Myocyte (in vitro differentiated cells): ENCODE results near the gene HSPB9. TPM values are rescaled to one million over a fixed set of nuclear protein-coding genes. Genes with fewer than 3 reads are reported as not detected.
"Not testable (repeated sequence)": the region's sequence is repeated elsewhere in the genome, so short reads cannot be mapped to it uniquely, and the experiment has no call there.

Experiments used
- DNase-seq: peaks from one replicate; pipeline ENCODE4 v3.0.0-alpha.2; 2012; ENCODE audit warnings: low read depth
- total RNA-seq: library from RNA; depleted of rRNA; stranded (reverse); fragments of >200 nt; gene quantifications from 2 replicates; pipeline ENCODE4 v1.2.3, GENCODE V29; 2014

Gene HSPB9
- total RNA-seq, 1 donor from 2014 or later = not detected

DNA sequence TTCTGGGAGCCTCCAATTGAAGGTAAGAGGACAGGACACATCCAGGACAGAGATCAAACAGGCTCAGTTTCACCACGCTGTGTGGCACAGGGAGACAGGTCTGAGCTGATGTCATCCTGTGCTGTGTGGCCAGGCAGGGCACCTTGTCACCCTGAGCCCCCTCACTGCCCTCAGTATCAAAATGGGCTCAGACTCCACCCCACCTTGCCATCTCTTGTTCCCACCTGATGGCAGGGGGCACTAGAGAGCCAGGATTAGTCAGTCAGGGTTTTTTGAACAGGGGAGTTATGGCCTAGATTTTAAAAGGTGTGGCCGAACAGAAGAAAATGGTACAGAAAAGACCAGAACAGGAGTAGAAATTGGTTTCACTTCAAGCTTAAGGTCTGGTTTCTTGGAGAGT is 4.1 kb upstream of the HSPB9 start:
- DNase-seq = peak; percentile 34

DNA sequence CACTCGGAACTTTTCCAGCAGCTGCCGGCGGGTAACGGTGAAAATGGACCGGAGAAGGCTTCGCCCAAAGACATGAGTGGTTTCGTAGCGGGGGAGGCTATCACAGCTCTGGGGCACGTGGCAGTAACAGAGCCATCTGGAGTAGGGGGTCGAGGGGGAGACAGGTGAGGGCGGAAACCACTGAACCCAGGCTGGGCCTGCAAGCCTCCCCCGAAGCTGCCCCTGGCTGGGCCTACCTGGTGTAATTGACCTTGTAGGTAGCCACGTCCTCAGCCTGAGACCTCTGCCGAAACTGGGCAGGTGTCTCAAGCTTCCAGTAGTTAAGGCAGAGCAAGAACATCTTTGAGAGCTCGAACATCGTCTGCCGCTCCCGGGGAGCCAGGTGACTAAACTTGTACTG is 3.3 kb upstream of the HSPB9 start:
- DNase-seq = no peak

DNA sequence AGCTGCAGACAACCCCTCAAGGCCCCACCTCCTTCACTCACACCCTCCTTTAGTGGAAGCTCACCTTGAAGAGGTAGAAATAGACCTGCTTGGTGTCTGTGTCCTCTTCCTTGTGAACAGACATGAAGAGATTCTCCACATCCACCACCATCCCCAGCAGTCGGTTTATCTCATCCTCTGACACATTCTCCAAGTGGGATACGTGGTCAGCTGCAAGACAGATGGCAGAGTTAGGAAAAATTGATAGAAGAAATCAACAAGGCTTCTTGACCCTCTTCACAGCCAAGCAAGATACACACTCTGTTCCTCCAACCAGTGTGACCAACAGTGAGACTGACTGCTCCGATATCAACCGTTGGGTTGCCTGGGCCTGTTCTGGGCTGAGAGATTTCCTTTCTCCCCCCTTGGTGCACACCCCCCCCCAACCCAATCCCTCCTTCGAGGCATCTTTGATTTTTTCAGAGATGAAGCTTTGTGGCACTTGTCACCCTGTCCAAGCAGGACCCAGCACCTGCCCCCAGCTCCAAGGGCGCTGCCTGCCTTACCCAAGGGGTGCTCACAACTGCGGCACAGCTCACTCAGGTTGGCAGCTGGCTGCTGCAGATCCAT is 2.3 kb upstream of the HSPB9 start:
- DNase-seq = peak; percentile 58

DNA sequence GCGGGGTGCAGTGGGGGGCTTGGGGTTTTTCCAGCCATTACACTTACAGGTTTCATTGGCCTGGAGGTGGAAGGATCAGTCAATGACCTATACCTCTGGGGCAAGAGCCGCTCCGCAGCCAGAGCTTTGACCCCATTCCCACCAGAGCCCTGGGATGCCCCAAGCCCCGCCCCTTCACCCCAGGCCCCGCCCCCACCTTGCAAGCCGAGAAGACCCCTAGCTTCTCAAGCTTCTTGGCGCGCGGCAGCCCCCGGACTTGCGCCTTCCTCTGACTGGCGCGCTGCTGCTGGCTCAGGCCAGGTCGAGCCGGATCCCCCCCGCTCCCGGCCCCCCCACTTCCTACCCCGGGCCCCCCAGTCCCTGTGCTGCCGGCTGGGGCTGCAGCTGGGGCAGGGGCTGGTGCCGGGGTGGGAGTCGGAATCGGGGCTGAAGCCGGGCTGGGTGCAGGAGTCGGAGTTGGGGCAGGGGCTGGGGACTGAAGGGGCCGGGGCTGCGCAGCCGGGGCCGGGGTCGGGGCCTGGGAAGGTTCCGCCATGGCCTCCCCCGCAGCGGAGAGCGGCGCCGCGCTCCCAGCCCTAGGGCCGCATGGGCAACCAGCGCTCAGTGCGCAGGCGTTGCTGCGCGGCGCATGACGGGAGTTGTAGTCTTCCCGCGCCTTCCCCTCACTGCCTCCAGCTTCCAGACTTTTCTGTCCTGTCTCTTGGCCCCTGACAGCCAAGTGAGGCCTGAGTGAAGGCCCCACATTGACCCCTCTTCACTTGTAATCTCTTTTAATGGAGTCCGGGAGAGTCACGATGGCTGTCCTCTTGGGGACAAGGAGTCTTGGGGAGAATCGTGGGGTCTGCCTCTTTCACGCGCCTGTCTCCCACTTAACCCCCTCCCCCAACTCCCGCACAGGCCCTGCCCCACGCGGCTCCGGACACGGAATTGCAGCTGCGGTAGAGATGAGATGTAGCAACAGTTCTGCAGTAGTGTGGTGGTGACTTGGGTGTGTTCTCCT is 1.5 kb upstream of the HSPB9 start, which contains the start of gene KAT2A:
TSS of gene KAT2A (minus strand) at position 598 of the 1,000 bp plus-strand sequence. CDS start at position 535, 63 bp downstream.
- peak; percentile 86 for DNase-seq

DNA sequence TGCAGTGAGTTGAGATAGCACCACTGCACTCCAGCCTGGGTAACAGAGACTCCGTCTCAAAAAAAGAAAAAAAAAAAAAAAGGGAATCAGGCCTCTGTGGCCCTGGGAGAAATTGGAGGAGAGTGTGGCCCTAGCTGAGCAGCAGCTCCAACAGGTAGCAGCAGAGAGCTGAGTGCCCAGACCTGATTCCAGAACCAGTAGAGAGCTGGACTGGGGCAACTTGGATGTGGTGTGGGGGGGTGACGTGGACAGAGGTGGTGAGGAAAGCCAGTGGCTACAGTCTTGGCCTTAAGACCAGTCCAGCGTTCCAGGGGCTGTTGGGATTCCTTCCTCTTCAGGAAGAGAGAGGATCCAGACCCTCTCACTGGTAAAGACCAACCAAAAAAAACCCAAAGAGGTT is 1.7 kb downstream of the HSPB9 start:
- DNase-seq = no peak

DNA sequence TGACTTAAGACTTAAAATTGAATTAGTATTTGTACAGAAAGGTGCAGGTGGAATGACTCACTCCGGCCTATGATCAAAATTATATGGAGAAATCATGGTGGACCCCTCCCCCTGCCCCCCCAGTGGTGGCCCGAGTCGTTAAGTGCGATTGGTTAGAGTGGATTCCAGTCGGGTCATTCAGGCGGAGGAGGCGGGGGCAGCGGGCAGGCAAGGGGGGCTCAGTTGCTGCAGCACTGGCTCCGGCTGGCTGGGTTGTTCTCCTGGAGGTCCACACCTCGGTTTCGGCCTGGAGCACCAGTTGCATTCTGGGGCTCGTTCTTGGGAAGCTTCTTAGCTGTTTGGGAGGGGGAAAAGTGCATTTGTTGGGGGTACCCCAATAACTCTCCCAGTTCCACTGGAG is 3.0 kb downstream of the HSPB9 start:
- DNase-seq = no peak

DNA sequence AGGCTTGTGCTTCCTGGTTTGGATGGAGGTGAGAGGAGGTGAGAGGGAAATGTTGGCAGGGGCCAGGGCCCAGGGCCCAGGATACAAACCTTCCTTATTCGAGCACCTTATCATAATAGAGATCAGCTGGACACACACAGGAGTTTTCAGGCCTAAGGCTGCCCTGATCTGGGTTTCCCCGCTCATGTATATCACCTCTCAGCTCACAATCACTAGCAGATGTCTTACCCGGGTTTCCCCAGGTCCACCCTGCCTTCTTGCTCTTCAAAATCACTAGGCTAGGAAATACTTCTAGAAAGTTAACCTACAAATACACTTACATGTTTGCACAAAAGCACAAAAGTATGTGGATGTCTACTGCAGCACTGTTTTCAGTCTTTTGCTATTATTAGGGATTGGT is 4.2 kb downstream of the HSPB9 start:
- no peak for DNase-seq

DNA sequence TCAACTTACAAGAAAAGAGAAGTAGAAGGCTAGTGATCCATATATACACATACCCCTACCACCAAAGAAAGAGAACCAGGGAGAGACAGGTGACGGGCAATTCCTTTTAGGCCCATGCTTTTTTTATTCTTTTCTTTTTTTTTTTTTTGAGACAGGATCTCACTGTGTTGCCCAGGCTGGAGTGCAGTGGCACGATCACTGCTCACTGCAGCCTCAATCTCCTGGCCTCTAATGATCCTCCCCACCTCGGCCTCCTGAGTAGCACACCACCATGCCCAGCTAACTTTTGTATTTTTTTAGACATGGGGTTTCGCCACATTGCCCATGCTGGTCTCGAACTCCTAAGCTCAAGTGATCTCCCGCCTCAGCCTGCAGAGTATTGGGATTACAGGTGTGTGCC is 4.8 kb downstream of the HSPB9 start:
- no peak for DNase-seq

DNA sequence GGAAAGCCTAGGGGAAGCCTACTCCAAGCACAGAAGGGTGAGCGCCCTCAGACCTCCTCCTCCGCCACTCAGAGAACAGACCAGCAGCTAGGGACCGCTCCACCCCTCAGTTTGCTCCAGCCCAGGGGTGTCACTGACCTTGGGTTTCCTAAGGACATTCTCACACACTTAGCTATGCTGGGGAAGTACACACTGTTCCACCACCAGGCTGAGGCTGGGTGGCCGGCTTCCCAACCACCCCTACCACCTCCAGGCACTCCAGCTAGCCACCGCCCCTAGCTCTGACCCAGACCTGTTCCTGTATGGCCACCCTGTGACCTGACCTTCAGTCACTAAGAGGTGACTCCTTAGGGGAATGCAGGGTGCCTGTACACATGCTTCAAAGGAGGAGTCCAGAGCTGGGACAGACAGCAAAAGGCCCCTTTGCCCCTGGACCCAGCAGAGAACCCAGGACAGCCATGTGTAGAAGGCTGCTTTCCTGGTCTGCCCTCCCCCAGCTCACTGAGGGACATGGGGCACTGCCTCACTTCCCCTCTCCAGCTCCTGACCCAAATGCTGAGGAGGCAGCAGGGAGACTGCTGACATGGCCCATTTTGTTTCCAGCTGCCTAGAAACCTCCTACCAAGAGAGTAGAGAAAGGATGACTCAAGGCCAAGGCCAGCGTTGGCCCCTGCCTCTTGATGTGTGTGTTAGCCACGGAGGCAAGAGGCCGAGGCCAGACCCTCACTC is 6.7 kb downstream of the HSPB9 start:
- DNase-seq = no peak

DNA sequence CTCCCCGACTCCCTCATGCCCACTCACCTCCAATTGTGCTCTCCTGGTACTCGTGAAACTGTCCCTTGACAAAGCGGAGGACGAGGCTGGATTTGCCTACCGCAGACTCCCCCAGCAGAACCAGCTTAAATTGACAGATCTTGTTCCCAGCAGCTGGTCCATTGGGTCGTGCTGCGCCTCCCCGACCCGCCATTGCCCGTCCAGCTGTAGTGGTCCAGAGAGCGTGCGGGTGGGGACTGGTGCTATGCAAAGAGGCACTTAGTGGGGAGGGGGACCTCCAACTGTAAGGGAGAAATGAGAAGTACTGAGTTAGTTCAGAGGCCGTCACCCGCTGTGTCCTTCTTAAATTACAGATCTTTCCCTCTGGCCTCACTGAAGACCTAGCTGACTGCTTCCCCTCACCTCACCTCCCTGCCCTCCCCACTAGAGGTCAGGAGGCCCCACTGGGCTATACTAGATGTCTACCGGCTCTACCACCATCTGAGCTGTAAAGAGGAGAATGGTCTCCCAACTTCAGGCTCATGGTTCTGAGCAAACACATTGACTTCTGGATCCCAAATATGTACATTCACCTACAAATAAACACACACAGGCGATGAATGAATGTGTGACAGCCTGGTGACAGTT is 7.8 kb downstream of the HSPB9 start:
- DNase-seq = no peak

DNA sequence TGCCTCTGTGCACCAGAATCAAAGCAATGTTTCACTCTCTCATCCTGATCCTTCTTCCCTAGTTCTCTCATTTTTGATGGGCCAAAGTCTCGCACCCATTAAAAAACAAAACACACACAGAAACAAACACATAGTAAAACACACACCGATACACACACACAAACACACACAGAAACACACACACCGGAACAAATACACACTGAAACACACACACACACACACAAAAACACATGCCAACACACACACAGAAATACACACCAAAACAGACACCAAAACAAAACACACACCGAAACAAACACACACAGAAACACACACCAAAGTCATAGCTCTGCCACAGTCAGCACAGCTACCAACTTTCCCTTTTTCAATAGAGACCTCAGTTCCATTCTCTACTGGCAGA is 8.6 kb downstream of the HSPB9 start:
- no peak for DNase-seq

DNA sequence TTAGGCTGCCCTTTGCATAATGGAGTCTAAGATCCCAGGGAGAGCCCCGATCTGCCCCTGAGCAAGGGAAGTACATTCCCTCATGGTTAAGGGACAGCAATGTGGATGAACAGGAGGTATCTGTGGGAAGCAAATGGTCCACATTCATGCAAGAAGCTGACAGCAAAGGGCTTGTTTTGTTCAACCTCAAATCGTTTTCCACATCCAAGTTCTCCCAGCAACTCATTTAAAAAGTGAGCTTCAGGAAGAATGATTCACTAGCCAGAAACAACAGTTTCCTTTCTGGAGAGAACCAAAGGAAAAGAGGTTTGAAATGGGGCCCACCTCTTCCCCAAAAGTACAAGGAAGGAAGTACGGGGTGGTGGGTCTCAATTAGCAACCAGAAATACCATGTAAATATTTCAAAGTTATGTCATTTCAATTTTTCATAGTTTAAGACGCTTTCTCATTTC is 9.4 kb downstream of the HSPB9 start:
- DNase-seq = no peak

DNA sequence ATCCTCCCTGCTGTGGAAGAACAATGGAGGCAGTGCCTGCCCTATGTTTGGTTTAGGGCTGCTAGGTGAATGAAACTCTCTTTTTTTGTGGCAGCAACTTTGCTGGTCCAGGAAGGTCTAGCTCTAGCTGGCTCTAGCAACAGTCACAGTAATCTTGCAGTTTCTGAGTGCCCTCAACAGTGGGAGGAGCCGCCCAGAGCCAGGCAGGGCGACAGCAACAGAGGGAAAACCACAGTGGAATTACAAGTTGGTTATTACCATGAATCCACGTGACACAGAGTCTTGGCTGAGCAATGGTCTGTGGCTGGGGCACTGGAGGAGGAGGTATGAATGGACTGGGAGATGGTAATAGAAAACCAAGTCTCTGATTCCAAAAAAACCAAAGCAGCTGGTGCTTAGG is 10.3 kb downstream of the HSPB9 start:
- DNase-seq = peak; percentile 96

DNA sequence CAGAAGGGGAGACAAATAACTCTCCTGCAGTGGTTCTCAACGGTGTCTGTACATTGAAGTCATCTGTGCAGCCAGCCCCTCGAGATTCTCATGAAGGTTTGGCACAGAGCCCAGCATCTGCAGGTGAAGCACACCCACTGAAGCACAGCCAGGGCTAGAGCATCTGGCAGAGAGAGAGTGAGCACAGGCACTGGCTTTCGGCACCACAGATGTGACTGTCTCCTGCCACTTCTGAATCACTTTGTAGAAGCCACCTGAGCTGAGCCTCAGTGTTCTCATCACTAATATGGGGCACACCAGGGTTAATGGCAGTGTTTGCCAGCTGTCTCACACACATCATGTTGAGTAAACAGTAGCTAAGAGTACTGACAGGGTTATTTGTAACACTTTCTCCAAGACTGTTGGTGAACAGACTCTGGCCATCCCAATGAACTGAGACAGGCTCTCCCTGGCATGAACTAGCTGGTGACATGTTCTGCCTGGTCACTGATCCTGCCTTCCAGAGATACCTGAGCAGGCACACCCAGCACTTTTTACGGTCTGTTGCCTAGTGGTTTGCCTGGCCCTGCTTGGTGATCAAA is 10.9 kb downstream of the HSPB9 start:
- DNase-seq = peak; percentile 44

DNA sequence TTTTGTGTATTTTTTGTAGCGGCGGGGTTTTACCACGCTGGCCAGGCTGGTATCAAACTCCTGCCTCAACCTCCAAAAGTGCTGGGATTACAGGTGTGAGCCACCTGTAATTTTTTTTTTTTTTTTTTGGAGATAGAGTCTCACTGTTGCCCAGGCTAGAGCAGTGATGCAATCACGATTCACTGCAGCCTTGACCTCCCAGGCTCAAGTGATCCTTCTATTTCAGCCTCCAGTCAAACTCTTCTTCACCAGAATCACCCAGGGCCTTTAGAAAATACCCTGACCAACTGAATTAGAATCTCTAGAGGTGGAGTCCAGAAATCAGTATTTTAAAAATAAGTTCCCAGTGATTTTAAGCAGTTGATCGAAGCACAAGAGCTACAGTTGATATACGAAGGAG is 12.5 kb downstream of the HSPB9 start:
- DNase-seq = no peak

DNA sequence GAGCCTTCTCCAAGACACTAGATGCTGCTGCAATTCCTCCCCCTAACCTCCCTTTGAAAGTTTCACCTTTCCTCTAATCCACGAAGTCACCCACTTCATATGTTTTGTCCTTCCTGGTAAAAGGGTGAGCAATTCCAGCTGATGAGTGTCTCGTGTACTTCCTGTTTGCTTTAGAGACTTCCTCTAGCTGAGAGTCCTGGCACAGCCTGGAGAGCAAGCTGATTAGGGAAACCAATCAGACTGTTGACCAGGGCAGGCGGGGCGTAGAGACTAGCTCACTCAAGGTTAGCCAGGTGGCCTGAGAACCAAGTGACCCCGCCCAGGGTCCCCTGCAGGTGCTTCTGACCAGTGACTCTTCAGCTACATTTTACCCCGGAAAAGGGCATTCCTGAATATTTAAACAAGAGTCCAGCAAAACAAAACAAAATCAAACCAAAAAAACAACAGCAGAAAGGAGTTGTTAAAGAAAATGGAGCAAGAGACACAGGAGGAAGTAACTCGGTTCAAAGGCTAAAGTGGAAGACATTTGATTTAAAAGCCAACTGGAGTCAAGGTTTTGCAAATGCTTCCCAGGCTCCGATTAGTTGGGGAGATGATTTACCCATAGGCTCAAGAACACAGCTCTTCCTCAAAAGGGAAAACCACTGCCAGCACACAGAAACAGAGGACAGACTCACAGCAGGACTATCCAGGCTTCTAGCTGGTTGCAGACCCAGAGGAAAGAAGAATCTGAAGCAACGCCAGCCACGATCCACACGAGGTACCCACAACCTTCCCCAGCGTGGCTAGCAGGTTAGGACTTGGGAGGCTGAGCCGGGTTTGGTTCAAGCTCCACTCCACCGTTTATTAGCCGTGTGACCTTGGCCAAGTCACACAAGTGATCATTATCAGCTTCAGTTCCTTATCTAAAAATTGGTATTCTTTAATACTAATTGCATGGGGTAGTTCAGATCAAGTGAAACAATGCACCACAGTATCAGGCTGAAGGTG is 13.4 kb downstream of the HSPB9 start:
- DNase-seq = no peak

DNA sequence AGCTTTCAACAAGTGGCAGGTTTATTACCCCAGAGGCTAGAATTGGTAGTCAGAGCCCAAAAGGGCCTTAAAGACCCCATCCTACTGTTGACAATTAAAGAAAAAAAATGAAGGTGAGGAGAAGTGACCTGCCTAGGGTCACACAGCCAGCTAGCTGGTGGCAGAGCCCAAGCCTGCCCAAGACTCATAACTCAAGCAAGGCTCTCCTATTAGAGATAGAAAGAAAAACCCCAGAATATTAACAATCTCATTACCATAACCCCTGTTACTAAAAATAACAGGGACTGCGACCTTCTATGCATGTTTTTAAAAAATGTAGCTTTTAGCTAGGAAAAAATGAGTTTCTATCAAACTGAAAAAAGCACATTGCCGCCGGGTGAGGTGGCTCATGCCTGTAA is 14.0 kb downstream of the HSPB9 start:
- DNase-seq = no peak

DNA sequence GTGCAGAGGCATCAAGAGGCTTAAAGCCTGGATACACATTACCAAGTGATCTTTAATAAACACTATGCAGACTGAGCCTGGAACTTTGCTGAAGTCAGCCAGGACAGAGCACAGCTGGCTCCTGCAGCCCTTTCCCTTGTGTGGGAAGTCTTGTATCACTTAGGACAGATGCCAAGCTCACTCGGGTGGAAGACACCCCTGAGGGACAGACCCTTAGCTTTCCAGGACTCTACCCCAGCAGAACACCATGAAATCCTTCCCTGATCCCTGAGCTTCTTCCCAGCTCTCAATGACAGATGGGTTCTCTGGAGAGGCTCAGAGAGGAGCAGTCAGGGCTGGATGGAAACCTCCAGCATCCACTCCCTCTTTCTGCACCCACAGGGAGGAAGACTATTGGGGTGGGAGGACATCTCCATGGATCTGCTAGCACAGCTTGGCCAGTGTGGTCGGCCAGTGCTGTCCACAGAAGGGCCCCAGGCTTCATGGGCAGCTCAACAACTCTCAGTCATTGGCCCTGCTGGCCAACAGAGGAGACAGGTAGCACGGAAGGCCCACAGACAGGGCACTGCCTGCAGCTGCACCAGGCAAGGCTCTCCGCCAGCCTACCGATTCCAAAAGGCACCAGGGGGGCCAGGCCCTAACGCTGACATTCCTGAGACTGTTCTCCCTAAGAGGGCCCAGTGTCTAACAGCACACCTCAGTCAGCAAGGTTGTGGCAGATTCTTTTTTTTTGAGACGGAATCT is 16.3 kb downstream of the HSPB9 start:
- DNase-seq = peak; percentile 24

DNA sequence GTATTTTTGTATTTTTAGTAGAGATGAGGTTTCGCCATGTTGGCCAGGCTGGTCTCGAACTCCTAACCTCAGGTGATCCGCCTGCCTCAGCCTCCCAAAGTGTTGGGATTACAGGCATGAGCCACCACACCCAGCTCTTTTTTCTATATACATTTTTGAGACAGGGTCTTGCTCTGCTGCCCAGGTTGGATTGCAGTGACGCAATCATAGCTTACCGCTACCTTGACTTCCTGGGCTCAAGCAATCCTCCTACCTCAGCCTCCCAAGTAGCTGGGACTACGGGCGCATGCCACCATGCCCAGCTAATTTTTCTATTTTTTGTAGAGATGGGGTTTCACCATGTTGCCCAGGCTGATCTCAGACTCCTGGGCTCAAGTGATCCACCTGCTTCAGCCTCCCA is 18.1 kb downstream of the HSPB9 start:
- not testable (repeated sequence) for DNase-seq
